Measurements from ENCODE around the gene TLE5. TPM values are rescaled to one million over a fixed set of nuclear protein-coding genes. Genes with fewer than 3 reads are reported as not detected.

The TLE5 gene
- total and polyA plus RNA-seq, 9 of the 15 experiments (the other 6 are each of a cell fraction or from before 2014, with no cell fraction given) = 2.0 to 347 (median 235) TPM

- TF ChIP-seq HNRNPK (IDR thresholded peaks at IDR 0.05; ENCODE audit: low read depth, low read length, poor library complexity, severe bottlenecking) (no peak), RFX1 (IDR thresholded peaks at IDR 0.05) (no peak), CUX1 (CRISPR knock-in tag; IDR thresholded peaks at IDR 0.05) (no peak), SIN3B (IDR thresholded peaks at IDR 0.05; ENCODE audit: low read depth) (no peak), PRMT5 (CRISPR knock-in tag; IDR thresholded peaks at IDR 0.05) (no peak), ZNF311 (CRISPR knock-in tag; IDR thresholded peaks at IDR 0.05) (no peak), POLR2AphosphoS5 (IDR thresholded peaks at IDR 0.05; ENCODE audit: control insufficient read depth, insufficient read depth, low read depth, low read length) (no peak), EZH2 (IDR thresholded peaks at IDR 0.05; ENCODE audit: borderline replicate concordance, low read depth, low read length) (no peak), BRF1 (IDR thresholded peaks at IDR 0.05; ENCODE audit: borderline replicate concordance, extremely low read depth, insufficient read length) (no peak), HNRNPLL (IDR thresholded peaks at IDR 0.05; ENCODE audit: low read depth, low read length, poor library complexity, severe bottlenecking) (no peak)
- TF ChIP-seq, protein P1, sequence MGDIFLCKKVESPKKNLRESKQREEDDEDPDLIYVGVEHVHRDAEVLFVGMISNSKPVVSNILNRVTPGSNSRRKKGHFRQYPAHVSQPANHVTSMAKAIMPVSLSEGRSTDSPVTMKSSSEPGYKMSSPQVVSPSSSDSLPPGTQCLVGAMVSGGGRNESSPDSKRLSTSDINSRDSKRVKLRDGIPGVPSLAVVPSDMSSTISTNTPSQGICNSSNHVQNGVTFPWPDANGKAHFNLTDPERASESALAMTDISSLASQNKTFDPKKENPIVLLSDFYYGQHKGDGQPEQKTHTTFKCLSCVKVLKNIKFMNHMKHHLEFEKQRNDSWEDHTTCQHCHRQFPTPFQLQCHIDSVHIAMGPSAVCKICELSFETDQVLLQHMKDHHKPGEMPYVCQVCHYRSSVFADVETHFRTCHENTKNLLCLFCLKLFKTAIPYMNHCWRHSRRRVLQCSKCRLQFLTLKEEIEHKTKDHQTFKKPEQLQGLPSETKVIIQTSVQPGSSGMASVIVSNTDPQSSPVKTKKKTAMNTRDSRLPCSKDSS (IDR thresholded peaks at IDR 0.05; ENCODE audit: low read depth, partially characterized antibody) = no peak
These were observed 13.5 kb upstream of the TLE5 start (continued) for GRCh38 chr19:3075605-3076431.

All from K562 (cell line).